ENCODE data around the gene SERPINH1.
"Not testable (repeated sequence)": the region's sequence is repeated elsewhere in the genome, so short reads cannot be mapped to it uniquely, and the experiment has no call there.

The SERPINH1 gene

DNA sequence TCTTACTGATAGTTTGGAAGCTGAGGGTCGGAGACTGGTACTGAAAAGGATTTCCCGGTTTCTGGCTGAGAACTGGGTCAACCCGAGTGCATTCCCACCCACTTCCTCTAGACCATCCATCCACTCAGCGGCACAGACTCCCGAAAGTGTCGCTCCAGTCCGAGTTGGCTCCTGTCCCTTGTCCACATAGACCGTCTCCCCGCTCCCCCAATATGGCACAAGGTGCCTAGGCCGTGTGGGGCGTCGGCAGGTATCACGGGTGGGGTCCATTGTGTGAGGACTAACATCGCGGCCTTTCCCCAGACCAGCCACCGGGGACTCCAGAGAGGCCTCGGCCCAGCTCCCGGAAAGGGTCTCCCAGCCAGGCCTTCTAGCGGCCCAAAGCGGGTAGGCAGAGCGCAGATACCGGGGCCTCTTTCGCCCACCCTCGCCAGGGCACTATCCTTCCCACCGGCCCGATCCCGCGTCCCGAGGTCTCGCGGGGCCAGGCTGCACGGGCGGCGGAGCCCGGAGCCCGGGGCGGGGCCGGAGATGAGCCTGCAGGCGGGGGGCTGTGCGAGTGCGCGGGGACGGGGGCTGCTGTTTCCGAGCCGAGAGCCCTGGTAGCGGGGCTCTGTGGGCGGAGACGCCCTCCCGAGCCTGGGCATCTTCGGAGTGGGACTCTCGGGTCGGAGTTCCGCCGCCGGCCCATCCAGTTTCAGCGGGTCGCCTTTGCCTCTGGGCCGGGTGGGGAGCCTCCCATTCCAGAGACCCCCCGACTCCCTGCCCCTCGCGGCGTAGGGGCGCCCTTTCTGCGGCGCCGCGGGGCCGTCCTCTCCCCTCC lies 21.1 kb downstream of the SERPINH1 start:
- H3K9ac ChIP-seq (ENCODE audit: low read depth, low read length, poor library complexity, severe bottlenecking), result peak overlapping the region; percentile 81
- no peaks in the 10 kb centered on the region for H3F3A ChIP-seq (ENCODE audit: low read depth)
- H3K4me1 ChIP-seq (ENCODE audit: insufficient read depth, low read length, poor library complexity, severe bottlenecking), result peaks cover 7% of the 10 kb centered on the region
- no peaks in the 10 kb centered on the region for H3K79me2 ChIP-seq (ENCODE audit: insufficient read depth, low read length)
- no peaks in the 10 kb centered on the region for H3K27me3 ChIP-seq (ENCODE audit: insufficient read depth, low read length, poor library complexity, severe bottlenecking)
- peak overlapping the region; percentile 97 for H2AFZ ChIP-seq (ENCODE audit: low read length)
- peak overlapping the region; percentile 79 for H3K4me2 ChIP-seq (ENCODE audit: low read depth, low read length, poor library complexity, severe bottlenecking)
- no peaks in the 10 kb centered on the region for H3K36me3 ChIP-seq (ENCODE audit: insufficient read depth, low read length)
- H3K4me3 ChIP-seq (ENCODE audit: low read length, poor library complexity, severe bottlenecking), result peak overlapping the region; percentile 77
- no peaks in the 10 kb centered on the region for H3K9me2 ChIP-seq (replicated peaks; ENCODE audit: low read depth, low read length)
- H4K20me1 ChIP-seq (ENCODE audit: insufficient read depth, low read length, poor library complexity, severe bottlenecking), result no peaks in the 10 kb centered on the region
- TF ChIP-seq CTCF (conservative IDR thresholded peaks at IDR 0.05; ENCODE audit: low read length) (peak; percentile 56), EZH2phosphoT487 (IDR thresholded peaks at IDR 0.05; ENCODE audit: borderline replicate concordance) (no peak)
- no peaks in the 10 kb centered on the region for H3K9me3 ChIP-seq (ENCODE audit: insufficient read depth, low read depth, low read length)

GRCh38 chr11:75583718-75584658 lies 21.9 kb downstream of the SERPINH1 start:
- peak overlapping the region; percentile 79 for H3K4me2 ChIP-seq (ENCODE audit: low read depth, low read length, poor library complexity, severe bottlenecking)
- H3K9me2 ChIP-seq (replicated peaks; ENCODE audit: low read depth, low read length), result no peaks in the 10 kb centered on the region
- H3K9me3 ChIP-seq (ENCODE audit: insufficient read depth, low read depth, low read length), result no peaks in the 10 kb centered on the region
- H2AFZ ChIP-seq (ENCODE audit: low read length), result peak overlapping the region; percentile 97
- peaks cover 7% of the 10 kb centered on the region for H3K4me1 ChIP-seq (ENCODE audit: insufficient read depth, low read length, poor library complexity, severe bottlenecking)
- H3F3A ChIP-seq (ENCODE audit: low read depth), result no peaks in the 10 kb centered on the region
- no peaks in the 10 kb centered on the region for H3K79me2 ChIP-seq (ENCODE audit: insufficient read depth, low read length)
- no peaks in the 10 kb centered on the region for H3K27me3 ChIP-seq (ENCODE audit: insufficient read depth, low read length, poor library complexity, severe bottlenecking)
- TF ChIP-seq EZH2phosphoT487 (IDR thresholded peaks at IDR 0.05; ENCODE audit: borderline replicate concordance), result no peak
- no peak for TF ChIP-seq CTCF (conservative IDR thresholded peaks at IDR 0.05; ENCODE audit: low read length)
- peak overlapping the region; percentile 81 for H3K9ac ChIP-seq (ENCODE audit: low read depth, low read length, poor library complexity, severe bottlenecking)
- no peaks in the 10 kb centered on the region for H4K20me1 ChIP-seq (ENCODE audit: insufficient read depth, low read length, poor library complexity, severe bottlenecking)
- H3K36me3 ChIP-seq (ENCODE audit: insufficient read depth, low read length), result no peaks in the 10 kb centered on the region
- H3K4me3 ChIP-seq (ENCODE audit: low read length, poor library complexity, severe bottlenecking), result peak overlapping the region; percentile 77

- not testable (repeated sequence) for H4K20me1 ChIP-seq (ENCODE audit: insufficient read depth, low read length, poor library complexity, severe bottlenecking); H3K79me2 ChIP-seq (ENCODE audit: insufficient read depth, low read length); H3K4me1 ChIP-seq (ENCODE audit: insufficient read depth, low read length, poor library complexity, severe bottlenecking); H3F3A ChIP-seq (ENCODE audit: low read depth); H2AFZ ChIP-seq (ENCODE audit: low read length); H3K36me3 ChIP-seq (ENCODE audit: insufficient read depth, low read length); H3K9ac ChIP-seq (ENCODE audit: low read depth, low read length, poor library complexity, severe bottlenecking); H3K4me2 ChIP-seq (ENCODE audit: low read depth, low read length, poor library complexity, severe bottlenecking); H3K9me2 ChIP-seq (replicated peaks; ENCODE audit: low read depth, low read length); H3K27me3 ChIP-seq (ENCODE audit: insufficient read depth, low read length, poor library complexity, severe bottlenecking); H3K9me3 ChIP-seq (ENCODE audit: insufficient read depth, low read depth, low read length); H3K4me3 ChIP-seq (ENCODE audit: low read length, poor library complexity, severe bottlenecking)
These were observed 22.7 kb downstream of the SERPINH1 start for GRCh38 chr11:75584659-75585292.

All from Loucy (cell line).